Right lobe of liver (tissue), 4 donors: Measurements from ENCODE around the gene RPL29.

Experiments used
- POLR2A ChIP-seq: fragments of 450-650 bp; IDR thresholded peaks from one replicate; pipeline ENCODE4 v1.6.1; 2017; ENCODE audit warnings: antibody characterized with exemption, mild to moderate bottlenecking
- TF ChIP-seq, protein P1 (sequence below), 4 donors: fragments of 200-600 bp in 3 of 4; fragments of 450-650 bp in 1 of 4; IDR thresholded peaks; one replicate each; pipeline versions ENCODE4 v1.5.1 to v1.8.0; 2016 to 2022; ENCODE audit warnings: antibody characterized with exemption in 4 of 4, mild to moderate bottlenecking in 2 of 4
- donor health status: DM: no; HTN: no; CAD: no.
- donor health status: DM: no; HTN: no; CAD: no.
- donor health status: DM: no; HTN: yes; CAD: no.

DNA sequence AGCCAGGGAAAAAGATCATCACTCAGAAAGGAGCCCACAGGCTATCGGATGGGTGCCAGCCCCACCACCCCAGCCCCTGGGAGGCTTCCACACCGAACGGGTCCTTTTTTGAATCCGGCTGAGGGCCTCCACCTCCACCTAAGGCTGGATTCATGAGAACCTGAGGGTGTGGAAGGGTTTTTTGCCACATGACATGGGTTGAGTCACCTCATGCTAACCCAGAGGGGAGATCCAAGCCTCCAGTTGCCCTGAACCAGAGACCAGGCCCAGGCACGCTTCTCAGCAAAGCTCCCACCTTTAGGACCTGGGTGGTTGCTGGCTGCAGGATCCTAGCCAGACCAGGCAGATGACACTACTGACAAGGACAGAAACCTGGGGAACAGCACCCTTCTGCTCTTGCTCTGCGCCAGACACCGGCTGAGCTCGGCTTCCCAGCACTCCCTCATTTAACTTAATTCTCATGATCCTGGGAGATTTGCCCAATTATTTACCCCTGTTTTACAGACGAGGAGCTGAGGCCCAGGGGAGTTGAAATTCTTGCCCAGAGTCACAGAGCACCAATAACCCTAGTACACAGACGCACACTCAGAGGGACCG is 35.1 kb upstream of the RPL29 start:
- TF ChIP-seq, protein P1, sequence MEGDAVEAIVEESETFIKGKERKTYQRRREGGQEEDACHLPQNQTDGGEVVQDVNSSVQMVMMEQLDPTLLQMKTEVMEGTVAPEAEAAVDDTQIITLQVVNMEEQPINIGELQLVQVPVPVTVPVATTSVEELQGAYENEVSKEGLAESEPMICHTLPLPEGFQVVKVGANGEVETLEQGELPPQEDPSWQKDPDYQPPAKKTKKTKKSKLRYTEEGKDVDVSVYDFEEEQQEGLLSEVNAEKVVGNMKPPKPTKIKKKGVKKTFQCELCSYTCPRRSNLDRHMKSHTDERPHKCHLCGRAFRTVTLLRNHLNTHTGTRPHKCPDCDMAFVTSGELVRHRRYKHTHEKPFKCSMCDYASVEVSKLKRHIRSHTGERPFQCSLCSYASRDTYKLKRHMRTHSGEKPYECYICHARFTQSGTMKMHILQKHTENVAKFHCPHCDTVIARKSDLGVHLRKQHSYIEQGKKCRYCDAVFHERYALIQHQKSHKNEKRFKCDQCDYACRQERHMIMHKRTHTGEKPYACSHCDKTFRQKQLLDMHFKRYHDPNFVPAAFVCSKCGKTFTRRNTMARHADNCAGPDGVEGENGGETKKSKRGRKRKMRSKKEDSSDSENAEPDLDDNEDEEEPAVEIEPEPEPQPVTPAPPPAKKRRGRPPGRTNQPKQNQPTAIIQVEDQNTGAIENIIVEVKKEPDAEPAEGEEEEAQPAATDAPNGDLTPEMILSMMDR (IDR thresholded peaks at IDR 0.05) = no peak
- no peak for TF ChIP-seq POLR2A
